Measurements from ENCODE around the gene GALNT2. TPM values are rescaled to one million over a fixed set of nuclear protein-coding genes. Genes with fewer than 3 reads are reported as not detected.
A peak's percentile ranks its signal among the peaks of the same experiment; 100 is the strongest.

The GALNT2 gene
- total and polyA plus RNA-seq, 4 donors = 47.5 to 182 (median 114) TPM

- H3K27ac ChIP-seq (ENCODE audit: low read depth in 1 of 2, low read length in 2 of 2) = no peak overlapping the region
- no peaks in the 10 kb centered on the region for H3K9me3 ChIP-seq (ENCODE audit: control insufficient read depth in 4 of 4, low read length in 3 of 4)
- no peak overlapping the region for H3K9ac ChIP-seq (ENCODE audit: low read depth in 1 of 2, low read length in 2 of 2)
- H3K36me3 ChIP-seq (ENCODE audit: control insufficient read depth in 4 of 4, insufficient read depth in 3 of 4, low read depth in 1 of 4, low read length in 3 of 4) = peaks cover 0 to 2% (median 0%) of the 10 kb centered on the region in 4 donors
- WGBS = 89% methylated on average over 5 of the region's 5 CpGs
- no peak for TF ChIP-seq FOXA2 (IDR thresholded peaks at IDR 0.05)
- no peaks in the 10 kb centered on the region for H3K27me3 ChIP-seq (ENCODE audit: control insufficient read depth in 4 of 4, insufficient read depth in 4 of 4, low read length in 3 of 4)
- no peak for DNase-seq (ENCODE audit: low spot score)
- peaks cover 30 to 77% (median 63%) of the 10 kb centered on the region in 4 donors for H3K4me1 ChIP-seq (ENCODE audit: control insufficient read depth in 4 of 4, insufficient read depth in 4 of 4, low read length in 3 of 4)
- no peak overlapping the region for H3K4me3 ChIP-seq (ENCODE audit: low read depth in 1 of 3, low read length in 3 of 3)
Observed at GRCh38 chr1:230142608-230143210, 75.7 kb downstream of the GALNT2 start.

DNA sequence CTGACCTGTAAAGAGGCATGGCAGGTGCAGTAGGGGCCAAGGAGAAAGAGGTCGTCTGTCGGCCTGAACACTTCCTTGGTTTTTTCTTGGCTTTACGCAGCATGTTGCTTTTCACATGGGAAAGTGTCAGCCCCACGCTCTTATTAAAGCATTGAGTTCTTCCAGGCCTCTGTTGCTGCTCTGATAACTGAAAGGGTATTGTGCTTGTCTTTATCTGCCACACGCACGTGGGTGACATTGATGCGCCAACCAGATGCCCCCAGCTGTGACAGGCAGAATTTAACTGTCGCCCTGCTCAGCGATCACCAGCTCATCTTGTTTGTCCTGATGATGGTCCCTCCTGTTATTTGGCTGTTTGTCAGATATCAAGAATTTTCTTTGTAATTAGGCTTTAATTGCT is 76.5 kb downstream of the GALNT2 start:
- TF ChIP-seq, protein P1, sequence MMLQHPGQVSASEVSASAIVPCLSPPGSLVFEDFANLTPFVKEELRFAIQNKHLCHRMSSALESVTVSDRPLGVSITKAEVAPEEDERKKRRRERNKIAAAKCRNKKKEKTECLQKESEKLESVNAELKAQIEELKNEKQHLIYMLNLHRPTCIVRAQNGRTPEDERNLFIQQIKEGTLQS (IDR thresholded peaks at IDR 0.05) = no peak
- TF ChIP-seq HNF4G (IDR thresholded peaks at IDR 0.05) (no peak), YY1 (IDR thresholded peaks at IDR 0.05) (no peak), TAF1 (conservative IDR thresholded peaks at IDR 0.05) (no peak)
- no peaks in the 10 kb centered on the region for H3K9me3 ChIP-seq (ENCODE audit: control insufficient read depth in 4 of 4, low read length in 3 of 4)
- H3K27me3 ChIP-seq (ENCODE audit: control insufficient read depth in 4 of 4, insufficient read depth in 4 of 4, low read length in 3 of 4) = no peaks in the 10 kb centered on the region
- WGBS = 85% methylated on average over 9 of the region's 9 CpGs
- no peak overlapping the region for H3K4me3 ChIP-seq (ENCODE audit: low read depth in 1 of 3, low read length in 3 of 3)
- peaks cover 35 to 84% (median 64%) of the 10 kb centered on the region in 4 donors for H3K4me1 ChIP-seq (ENCODE audit: control insufficient read depth in 4 of 4, insufficient read depth in 4 of 4, low read length in 3 of 4)
- H3K36me3 ChIP-seq (ENCODE audit: control insufficient read depth in 4 of 4, insufficient read depth in 3 of 4, low read depth in 1 of 4, low read length in 3 of 4) = no peaks in the 10 kb centered on the region
- H3K27ac ChIP-seq (ENCODE audit: low read depth in 1 of 2, low read length in 2 of 2) = peak overlapping the region in 1 of 2 donors; percentile 40
- DNase-seq (ENCODE audit: low spot score) = no peak
- H3K9ac ChIP-seq (ENCODE audit: low read depth in 1 of 2, low read length in 2 of 2) = no peak overlapping the region

DNA sequence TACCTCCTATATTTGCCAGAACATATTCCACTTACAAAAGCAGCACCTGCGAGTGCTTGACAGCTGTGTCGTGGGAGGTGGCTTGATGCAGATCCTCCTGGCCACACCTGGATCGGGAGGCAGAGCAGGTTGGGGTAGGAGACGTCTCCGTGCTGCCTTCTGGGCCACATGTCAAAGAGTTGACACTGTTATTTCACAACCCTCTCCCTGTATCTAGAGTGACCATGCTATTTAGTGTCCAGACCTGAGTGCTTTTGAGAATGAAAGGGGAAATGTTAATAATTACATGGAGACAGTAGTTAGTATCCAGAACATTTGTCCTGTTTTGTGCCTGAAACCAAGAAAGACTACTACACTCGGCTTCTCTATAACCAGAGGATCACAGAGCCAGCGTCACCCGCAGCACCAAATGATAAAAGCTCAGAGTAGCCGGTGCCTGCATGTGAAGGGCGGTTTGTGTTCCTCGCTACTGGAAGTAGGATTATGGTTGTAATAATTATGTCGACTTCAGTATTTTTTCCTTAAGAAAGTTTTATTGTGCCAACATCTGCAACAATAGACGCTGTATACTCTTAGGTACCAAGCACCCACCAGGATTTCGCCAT is 77.1 kb downstream of the GALNT2 start:
- H3K27ac ChIP-seq (ENCODE audit: low read depth in 1 of 2, low read length in 2 of 2) = peak overlapping the region; percentile 0 to 40

More for the DNA sequence above, 77.1 kb downstream of the GALNT2 start:
- Histone ChIP-seq H3K9me3 (ENCODE audit: control insufficient read depth in 4 of 4, low read length in 3 of 4) (no peaks in the 10 kb centered on the region), H3K27me3 (ENCODE audit: control insufficient read depth in 4 of 4, insufficient read depth in 4 of 4, low read length in 3 of 4) (no peaks in the 10 kb centered on the region), H3K36me3 (ENCODE audit: control insufficient read depth in 4 of 4, insufficient read depth in 3 of 4, low read depth in 1 of 4, low read length in 3 of 4) (no peaks in the 10 kb centered on the region), H3K4me3 (ENCODE audit: low read depth in 1 of 3, low read length in 3 of 3) (no peak overlapping the region), H3K9ac (ENCODE audit: low read depth in 1 of 2, low read length in 2 of 2) (no peak overlapping the region), H3K4me1 (ENCODE audit: control insufficient read depth in 4 of 4, insufficient read depth in 4 of 4, low read length in 3 of 4) (peaks cover 35 to 80% (median 63%) of the 10 kb centered on the region in 4 donors)
- 45% methylated on average over 14 of the region's 14 CpGs for WGBS
- no peak for DNase-seq (ENCODE audit: low spot score)
- no peak for TF ChIP-seq FOXA2 (IDR thresholded peaks at IDR 0.05)
- TF ChIP-seq, protein P2, sequence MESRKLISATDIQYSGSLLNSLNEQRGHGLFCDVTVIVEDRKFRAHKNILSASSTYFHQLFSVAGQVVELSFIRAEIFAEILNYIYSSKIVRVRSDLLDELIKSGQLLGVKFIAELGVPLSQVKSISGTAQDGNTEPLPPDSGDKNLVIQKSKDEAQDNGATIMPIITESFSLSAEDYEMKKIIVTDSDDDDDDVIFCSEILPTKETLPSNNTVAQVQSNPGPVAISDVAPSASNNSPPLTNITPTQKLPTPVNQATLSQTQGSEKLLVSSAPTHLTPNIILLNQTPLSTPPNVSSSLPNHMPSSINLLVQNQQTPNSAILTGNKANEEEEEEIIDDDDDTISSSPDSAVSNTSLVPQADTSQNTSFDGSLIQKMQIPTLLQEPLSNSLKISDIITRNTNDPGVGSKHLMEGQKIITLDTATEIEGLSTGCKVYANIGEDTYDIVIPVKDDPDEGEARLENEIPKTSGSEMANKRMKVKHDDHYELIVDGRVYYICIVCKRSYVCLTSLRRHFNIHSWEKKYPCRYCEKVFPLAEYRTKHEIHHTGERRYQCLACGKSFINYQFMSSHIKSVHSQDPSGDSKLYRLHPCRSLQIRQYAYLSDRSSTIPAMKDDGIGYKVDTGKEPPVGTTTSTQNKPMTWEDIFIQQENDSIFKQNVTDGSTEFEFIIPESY (IDR thresholded peaks at IDR 0.05) = no peak
- TF ChIP-seq YY1 (IDR thresholded peaks at IDR 0.05) = peak; percentile 52
- TF ChIP-seq, protein P3, sequence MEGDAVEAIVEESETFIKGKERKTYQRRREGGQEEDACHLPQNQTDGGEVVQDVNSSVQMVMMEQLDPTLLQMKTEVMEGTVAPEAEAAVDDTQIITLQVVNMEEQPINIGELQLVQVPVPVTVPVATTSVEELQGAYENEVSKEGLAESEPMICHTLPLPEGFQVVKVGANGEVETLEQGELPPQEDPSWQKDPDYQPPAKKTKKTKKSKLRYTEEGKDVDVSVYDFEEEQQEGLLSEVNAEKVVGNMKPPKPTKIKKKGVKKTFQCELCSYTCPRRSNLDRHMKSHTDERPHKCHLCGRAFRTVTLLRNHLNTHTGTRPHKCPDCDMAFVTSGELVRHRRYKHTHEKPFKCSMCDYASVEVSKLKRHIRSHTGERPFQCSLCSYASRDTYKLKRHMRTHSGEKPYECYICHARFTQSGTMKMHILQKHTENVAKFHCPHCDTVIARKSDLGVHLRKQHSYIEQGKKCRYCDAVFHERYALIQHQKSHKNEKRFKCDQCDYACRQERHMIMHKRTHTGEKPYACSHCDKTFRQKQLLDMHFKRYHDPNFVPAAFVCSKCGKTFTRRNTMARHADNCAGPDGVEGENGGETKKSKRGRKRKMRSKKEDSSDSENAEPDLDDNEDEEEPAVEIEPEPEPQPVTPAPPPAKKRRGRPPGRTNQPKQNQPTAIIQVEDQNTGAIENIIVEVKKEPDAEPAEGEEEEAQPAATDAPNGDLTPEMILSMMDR (IDR thresholded peaks at IDR 0.05; ENCODE audit: low read depth, low read length, missing input control) = no peak
- no peak for TF ChIP-seq GABPA (IDR thresholded peaks at IDR 0.05 in 1 of 2, conservative IDR thresholded peaks at IDR 0.05 in 1 of 2)
- TF ChIP-seq, protein P4, sequence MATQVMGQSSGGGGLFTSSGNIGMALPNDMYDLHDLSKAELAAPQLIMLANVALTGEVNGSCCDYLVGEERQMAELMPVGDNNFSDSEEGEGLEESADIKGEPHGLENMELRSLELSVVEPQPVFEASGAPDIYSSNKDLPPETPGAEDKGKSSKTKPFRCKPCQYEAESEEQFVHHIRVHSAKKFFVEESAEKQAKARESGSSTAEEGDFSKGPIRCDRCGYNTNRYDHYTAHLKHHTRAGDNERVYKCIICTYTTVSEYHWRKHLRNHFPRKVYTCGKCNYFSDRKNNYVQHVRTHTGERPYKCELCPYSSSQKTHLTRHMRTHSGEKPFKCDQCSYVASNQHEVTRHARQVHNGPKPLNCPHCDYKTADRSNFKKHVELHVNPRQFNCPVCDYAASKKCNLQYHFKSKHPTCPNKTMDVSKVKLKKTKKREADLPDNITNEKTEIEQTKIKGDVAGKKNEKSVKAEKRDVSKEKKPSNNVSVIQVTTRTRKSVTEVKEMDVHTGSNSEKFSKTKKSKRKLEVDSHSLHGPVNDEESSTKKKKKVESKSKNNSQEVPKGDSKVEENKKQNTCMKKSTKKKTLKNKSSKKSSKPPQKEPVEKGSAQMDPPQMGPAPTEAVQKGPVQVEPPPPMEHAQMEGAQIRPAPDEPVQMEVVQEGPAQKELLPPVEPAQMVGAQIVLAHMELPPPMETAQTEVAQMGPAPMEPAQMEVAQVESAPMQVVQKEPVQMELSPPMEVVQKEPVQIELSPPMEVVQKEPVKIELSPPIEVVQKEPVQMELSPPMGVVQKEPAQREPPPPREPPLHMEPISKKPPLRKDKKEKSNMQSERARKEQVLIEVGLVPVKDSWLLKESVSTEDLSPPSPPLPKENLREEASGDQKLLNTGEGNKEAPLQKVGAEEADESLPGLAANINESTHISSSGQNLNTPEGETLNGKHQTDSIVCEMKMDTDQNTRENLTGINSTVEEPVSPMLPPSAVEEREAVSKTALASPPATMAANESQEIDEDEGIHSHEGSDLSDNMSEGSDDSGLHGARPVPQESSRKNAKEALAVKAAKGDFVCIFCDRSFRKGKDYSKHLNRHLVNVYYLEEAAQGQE (IDR thresholded peaks at IDR 0.05) = no peak
- TF ChIP-seq, protein P1 (IDR thresholded peaks at IDR 0.05) = no peak
- no peak for TF ChIP-seq EGR1 (IDR thresholded peaks at IDR 0.05; ENCODE audit: low read depth in 2 of 2)
- TF ChIP-seq NR2F2 (IDR thresholded peaks at IDR 0.05) = no peak
- no peak for TF ChIP-seq TAF1 (conservative IDR thresholded peaks at IDR 0.05)
- TF ChIP-seq HNF4G (IDR thresholded peaks at IDR 0.05) = no peak
- TF ChIP-seq JUND (IDR thresholded peaks at IDR 0.05) = peak in 1 of 2 donors; percentile 14
- peak; percentile 68 for TF ChIP-seq SP1 (IDR thresholded peaks at IDR 0.05)
- peak; percentile 33 to 55 for TF ChIP-seq RAD21 (IDR thresholded peaks at IDR 0.05)
- TF ChIP-seq RXRA (IDR thresholded peaks at IDR 0.05) = peak; percentile 60 to 78
- TF ChIP-seq HNF4A (conservative IDR thresholded peaks at IDR 0.05) = peak; percentile 57 to 61
- no peak for TF ChIP-seq FOXA1 (IDR thresholded peaks at IDR 0.05)
- TF ChIP-seq, protein P5, sequence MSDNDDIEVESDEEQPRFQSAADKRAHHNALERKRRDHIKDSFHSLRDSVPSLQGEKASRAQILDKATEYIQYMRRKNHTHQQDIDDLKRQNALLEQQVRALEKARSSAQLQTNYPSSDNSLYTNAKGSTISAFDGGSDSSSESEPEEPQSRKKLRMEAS (IDR thresholded peaks at IDR 0.05) = peak; percentile 55
